GM21423 (cell line): ENCODE data around the gene C2CD5.
A peak's percentile ranks its signal among the peaks of the same experiment; 100 is the strongest.
"Not testable (repeated sequence)": the region's sequence is repeated elsewhere in the genome, so short reads cannot be mapped to it uniquely, and the experiment has no call there.

ENCODE experiments used
- ATAC-seq: cut with Tn5 transposase; IDR thresholded peaks from one replicate; pipeline ENCODE4 v1.9.1; 2021; ENCODE audit warnings: mild to moderate bottlenecking, moderate library complexity; ENCODE audit not compliant: unreplicated experiment

Gene C2CD5, protein sequence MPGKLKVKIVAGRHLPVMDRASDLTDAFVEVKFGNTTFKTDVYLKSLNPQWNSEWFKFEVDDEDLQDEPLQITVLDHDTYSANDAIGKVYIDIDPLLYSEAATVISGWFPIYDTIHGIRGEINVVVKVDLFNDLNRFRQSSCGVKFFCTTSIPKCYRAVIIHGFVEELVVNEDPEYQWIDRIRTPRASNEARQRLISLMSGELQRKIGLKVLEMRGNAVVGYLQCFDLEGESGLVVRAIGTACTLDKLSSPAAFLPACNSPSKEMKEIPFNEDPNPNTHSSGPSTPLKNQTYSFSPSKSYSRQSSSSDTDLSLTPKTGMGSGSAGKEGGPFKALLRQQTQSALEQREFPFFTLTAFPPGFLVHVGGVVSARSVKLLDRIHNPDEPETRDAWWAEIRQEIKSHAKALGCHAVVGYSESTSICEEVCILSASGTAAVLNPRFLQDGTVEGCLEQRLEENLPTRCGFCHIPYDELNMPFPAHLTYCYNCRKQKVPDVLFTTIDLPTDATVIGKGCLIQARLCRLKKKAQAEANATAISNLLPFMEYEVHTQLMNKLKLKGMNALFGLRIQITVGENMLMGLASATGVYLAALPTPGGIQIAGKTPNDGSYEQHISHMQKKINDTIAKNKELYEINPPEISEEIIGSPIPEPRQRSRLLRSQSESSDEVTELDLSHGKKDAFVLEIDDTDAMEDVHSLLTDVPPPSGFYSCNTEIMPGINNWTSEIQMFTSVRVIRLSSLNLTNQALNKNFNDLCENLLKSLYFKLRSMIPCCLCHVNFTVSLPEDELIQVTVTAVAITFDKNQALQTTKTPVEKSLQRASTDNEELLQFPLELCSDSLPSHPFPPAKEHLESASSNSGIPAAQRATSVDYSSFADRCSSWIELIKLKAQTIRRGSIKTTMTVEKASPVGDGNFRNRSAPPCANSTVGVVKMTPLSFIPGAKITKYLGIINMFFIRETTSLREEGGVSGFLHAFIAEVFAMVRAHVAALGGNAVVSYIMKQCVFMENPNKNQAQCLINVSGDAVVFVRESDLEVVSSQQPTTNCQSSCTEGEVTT

DNA sequence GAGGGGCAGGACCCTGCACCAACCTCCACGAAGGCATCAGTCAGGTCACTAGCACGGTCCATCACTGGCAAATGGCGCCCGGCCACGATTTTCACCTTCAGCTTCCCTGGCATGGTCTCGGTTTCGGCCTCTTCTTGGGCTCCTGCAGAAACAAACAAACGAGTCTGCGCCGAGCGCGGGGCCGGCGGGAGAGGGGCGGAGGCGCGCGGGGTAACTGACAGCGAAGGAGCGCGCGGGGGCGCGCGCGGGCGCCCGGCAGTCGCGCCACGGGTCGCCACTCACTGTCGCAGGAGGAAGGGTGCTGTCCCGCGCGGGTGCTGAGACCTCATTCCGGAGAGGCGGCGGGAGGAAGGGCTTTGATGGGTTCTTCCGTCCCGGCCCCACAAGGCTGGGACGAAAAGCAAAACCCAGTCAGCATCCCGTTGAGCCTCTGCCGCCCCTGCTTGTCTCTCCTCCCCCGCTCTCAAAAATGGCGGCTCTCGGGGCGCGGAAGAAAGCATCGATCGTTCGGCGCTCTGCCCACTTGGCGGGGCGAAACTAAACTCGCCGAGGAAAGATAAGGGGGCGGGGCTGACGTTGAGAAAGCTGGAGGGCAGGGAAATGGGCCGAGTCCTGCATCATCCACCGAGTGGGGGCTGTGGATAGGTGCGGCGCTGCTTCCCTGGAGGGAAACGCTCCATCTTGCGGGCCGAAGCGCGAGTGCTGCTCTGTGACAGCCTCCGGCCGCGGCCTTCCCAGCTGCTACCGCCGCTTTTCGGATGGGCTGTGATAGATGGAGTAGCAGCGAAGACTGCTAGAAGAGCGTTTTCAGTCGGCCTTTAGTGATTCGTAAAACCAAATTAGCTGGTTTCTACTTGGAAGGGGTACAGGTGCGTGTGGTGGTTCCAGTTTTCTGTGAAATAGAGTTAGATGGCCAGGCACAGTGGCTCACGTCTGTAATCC lies at the start of gene C2CD5:
TSS of gene C2CD5 (minus strand) at position 505 of the 942 bp plus-strand sequence. CDS start at position 113, 392 bp downstream.
- ATAC-seq = peak; percentile 73

DNA sequence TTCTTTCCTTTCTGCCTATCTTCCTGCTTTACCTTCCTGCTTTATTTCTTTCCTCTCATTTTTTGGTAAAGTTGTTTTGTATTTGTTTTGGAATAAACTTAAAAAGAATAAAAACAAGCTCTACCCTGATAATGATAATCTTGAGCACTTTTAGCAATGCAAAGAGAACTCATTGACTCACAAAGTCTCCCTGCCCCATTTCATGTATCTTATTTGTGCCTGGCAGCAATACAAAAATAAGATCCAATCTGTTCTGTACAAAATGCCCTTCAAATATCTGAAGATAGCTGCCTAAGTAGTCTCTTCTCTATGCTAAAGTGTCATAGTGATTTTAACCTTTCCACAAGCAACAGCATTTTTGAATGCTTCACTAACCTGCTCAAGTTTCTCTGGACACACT lies 49.5 kb upstream of the C2CD5 start:
- no peak for ATAC-seq

DNA sequence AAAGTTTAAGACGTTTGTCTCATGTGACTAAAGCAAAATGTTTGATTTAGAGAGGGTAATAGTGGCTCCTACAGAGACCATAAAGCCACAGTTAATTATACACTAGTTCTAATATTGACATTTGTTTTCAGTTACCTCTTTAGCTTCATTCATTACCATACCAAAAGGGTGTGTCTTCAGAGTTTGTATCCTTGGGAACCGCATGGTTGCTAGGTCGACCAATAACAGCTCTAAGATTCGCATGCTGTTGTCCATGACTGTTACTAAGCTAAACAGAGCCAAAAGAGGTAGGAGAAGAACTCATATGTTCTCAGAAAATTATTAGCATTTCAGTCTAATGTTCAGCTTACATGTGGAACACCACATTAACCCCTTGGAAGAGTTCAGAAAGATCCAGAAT lies 44.5 kb upstream of the C2CD5 start:
- no peak for ATAC-seq

DNA sequence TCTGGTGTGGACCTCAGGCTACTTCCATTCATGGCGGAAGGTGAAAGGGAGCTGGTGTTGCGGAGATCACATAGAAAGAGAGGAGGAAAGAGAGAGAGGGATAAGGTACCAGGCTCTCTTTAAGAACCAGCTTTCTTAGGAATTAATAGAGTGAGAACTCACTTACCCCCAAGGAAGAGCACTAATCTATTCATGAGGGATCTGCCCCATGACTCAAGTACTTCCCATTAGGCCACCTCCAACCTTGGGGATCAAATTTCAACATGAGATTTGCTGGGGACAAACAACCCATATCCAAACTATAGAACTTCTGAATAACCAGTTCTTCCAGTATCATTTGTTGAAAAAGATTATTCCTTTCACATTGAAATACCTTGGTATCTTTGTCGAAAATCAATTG lies 34.0 kb upstream of the C2CD5 start:
- no peak for ATAC-seq

DNA sequence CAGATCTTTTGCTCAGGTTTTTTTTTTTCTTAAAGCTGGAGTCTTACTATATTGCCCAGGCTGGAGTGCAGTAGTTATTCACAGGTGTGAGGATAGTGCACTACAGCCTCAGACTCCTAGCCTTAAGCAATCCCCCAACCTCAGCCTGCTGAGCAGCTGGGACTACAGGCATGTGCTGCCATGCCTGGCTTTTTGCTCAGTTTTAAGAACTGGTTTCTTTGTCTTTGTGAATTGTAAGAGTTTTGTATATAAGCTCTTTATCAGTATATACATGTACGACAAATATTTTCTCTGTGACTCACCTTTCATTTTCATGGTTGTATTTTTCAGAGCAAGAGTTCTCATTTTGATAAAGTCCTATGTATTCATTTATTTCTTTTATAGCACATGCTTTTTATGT lies 33.3 kb upstream of the C2CD5 start:
- no peak for ATAC-seq

DNA sequence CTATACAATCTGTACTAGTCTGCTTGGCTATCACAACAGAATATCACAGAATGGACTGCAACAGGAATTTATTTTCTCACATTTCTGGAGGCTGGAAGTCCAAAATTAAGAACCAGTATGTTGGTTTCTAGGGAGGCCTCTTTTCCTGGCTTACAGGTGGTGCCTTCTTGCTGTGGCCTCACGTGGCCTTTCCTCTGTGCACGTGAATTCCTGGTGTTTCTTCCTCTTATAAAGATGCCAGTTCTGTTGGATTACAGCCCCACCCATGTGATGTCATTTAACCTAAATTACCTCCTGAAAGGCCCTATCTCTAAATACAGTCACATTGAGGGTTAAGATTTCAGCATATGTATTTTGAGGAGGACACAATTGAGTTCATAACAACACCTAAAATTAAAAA lies 32.1 kb upstream of the C2CD5 start:
- no peak for ATAC-seq

DNA sequence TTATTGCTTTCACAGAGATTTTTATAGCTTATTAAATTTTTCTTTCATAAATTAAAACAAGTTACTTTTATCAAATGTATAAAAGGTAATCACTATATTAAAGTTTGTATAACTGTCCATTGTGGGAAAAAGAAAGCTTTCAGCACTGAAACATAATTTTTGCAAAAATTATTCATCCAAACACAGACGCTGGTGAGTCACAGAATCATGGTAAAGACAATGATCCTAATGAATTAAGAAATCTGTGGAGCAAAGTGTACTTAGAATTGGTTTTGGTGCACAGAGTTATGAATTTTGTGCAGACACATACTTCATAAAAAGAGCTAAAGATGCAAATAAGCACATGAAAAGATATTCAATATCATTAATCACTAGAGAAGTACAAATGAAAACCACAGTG lies 31.7 kb upstream of the C2CD5 start:
- ATAC-seq = no peak

DNA sequence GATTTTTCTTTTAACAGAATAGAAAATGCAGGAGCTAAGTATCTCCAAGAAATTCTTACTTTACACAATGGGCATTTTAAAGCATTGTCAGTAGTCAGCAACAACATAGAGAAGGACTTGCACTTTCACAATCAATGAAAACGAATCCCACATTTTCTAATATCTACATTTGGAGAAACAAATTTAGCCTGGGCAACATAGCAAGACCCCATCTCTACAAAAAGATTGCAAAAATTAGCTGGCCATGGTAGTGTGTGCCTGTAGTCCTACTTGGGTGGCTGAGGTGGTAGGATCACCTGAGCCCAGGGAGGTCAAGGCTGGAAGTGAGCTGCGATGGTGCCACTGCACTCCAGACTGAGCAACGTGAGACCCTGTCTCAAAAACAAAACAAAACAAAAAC lies 30.6 kb upstream of the C2CD5 start:
- no peak for ATAC-seq

DNA sequence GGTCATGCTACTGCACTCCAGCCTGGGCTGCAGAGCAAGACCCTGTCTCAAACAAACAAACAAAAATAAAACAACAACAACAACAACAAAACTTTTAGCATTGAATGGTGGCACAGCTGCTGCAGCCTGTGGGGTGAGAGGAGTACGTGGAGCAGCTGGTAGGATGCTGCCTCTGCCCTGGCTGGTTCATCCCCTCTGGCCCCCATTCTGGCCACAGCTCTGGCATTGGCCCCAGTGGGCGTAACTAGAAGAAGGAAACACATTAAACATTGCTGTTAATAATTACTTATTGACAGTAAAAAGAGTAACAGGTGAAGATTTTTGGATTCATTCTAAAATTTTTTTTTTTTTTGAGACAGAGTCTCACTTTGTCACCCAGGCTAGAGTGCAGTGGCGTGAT lies 28.8 kb upstream of the C2CD5 start:
- peak; percentile 59 for ATAC-seq

DNA sequence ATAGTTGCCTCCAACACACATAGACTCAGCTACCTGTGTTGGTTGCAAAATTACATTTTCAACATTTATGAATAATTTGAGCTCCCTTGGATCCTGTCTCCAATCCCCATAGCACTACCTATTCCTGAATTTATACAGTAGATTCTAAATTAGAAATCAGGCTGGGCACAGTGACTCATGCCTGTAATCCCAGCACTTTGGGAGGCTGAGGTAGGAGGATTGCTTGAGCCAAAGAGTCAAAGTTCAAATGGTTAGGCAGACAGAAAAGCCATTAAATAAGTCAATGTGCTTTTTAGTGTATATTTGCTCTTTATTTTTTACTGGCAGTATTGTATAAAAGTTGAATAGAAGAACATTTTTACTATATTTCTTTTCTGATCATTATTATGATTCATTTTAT lies 24.9 kb upstream of the C2CD5 start:
- no peak for ATAC-seq

DNA sequence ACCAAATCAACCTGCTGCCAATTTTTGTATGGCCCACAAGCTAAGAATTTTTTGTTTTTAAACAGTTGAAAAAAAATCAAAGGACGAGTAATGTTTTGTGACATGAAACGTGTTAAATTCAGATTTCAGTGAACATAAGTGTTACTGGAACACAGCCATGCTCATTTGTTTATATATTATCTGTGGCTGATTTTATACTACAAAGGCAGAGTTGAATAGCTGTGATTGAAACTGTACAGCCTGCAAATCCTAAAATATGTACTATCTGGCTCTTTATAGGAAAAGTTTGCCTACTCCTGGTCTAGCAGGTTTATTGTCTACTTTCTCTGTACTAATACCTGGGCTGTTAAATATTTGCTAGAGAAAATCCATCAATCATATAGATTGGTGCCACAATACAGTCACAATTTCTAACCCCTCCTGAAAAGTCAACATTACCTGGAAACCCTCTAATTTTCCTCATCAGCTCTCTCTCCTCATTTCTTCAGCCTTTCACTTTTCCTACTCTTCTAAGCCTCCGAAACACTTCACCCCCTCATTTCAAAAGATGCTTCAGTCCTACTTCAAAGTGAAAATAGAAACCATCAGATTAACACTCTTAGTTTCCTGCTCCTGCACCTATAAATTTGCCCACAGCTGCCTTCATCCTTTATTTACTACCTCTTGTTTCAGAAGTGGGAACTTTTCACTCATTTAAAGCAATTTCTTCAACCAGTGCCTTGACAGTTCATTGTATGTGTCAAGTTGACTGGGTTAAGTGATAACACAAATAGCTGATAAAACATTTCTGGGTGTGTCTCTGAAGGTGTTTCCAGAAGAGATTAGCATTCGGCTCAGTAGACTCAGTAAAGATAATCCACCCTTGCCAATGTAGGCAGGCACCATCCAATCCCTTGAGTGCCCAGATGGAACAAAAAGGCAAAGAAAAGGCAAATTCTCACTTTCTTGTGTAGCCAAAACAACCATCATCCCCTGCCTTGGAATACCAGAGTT lies 18.0 kb upstream of the C2CD5 start:
- ATAC-seq = no peak

DNA sequence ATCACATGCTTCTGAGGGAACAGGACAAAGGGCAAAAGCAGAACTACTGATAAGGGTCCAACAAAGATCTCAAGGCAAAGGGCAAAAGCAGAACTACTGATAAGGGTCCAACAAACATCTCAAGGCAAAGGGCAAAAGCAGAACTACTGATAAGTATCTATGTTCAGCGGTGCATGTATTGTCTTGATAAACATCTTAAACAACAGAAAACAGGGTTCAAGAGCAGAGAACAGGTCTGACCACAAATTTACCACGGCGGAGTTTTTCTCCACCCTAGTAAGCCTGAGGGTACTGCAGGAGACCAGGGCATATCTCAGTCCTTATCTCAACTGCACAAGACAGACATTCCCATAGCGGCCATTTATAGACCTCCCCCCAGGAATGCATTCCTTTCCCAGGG lies 10.4 kb upstream of the C2CD5 start:
- not testable (repeated sequence) for ATAC-seq

DNA sequence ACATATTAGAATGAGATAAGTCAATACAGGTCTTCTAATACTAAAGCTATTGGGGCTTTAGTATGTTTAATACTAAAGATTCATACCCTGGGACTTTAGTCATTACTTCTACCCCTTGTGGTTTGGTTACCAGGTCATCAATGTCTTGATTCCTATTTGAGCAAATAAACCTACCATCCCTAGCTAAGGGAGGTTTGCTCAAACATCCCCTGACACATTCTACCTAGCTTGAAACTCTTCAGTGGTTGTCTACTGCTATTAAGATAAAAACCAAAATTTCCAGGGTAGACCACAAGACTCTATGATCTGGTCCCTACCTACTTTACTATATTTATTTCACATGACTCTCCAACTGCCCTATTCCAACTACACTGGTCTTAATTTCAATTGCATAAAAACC lies 7.3 kb upstream of the C2CD5 start:
- no peak for ATAC-seq

DNA sequence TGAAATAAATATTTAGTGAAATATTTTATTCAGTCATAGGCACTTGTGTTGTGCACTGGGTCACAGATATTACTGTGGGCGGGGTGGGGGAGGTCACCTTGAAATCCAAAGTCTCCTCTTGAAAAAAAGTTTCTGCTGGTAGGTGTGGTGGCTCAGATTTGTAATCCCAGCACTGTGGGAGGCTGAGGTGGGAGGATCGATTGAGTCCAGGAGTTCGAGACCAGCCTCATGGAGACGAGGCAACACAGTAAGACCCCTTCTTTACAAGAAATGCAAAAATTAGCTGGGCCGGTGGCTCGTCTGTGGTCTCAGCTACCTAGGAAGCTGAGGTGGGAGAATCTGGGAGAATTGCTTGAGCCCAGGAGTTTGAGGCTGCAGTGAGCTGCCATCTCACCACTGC lies 913 bp upstream of the C2CD5 start:
- no peak for ATAC-seq

DNA sequence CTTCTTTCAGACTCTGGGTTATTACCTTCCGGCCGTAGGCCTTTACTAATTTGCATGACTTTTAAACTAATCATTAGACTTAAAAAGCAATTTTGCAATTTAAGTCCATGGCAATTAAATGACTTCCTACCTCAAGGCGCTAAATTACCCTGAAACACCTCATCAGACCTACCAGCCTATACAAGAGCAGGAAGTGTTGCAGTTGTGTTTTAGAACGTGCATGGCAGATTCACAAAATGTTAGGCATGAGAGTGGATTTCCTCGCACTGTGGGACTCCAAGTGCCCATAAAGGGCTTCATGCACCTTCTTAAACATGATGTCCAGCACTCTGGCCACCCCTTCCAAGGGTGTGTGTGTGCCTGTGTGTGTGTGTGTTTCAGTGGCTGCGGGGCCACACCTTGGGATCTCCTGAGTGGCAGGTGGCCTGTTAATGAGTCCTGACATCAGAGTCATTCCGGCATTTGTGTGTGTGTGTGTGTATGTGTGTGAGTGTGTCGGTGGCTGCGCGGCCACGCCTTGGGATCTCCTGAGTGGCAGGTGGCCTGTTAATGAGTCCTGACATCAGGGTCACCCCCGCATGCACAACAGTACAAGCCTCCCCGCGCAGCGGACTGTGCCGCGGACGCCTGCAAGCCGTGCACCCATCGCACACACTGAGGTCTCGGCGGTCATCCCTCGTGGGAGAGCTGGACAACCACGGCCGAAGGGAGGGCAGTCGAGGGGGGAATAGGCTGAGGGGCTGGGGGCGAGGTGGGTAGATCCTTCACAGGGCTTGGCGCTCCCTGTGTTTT lies 900 bp downstream of the C2CD5 start:
- peak; percentile 47 for ATAC-seq

DNA sequence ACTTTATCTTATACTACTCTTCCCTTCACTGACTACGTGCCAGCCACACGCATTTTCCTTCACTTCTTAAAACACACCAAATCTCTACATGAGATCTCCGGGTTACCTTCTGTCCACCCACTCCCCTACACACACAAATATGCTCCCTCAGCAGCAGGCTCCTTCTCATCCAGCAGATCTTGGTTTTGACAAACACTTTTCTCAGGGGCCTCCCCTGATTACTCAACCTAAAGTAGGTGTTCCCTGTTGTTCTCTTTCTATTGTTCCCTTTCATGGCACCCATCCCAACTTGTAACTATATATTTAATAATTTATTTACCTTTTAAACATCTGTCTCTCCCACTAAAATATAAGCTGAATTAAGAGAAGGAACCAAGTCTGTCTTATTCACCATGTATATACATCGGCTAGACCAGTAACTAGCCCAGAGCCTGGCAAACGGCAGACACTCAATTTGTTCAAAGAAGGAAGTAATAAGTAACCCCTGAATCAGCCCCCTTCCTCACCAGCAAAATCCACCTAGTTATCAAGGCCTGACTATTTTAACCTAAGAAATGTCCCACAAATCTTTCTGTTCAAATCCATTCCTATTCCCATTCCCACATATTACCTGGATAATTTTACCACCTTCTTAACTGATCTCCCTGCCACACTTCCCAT lies 2.7 kb downstream of the C2CD5 start:
- no peak for ATAC-seq

DNA sequence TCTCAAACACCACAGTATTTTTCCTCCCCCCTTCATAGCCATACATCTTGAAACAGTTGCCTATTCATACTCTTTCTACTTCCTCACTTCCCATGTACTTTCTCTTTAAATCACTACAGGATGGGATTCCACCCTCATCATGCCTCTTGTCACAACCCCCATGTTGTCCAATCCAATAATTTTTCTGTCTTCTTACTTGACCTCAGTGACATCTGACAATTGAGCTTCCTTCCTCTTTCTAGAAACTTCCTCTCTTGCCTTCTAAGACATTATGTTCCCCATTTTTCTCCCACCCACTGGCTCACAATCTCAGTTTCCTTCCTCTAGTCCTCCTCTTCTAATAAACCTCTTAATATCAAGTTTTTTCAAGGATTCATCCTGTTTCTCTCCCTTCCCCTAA lies 5.3 kb downstream of the C2CD5 start:
- no peak for ATAC-seq

DNA sequence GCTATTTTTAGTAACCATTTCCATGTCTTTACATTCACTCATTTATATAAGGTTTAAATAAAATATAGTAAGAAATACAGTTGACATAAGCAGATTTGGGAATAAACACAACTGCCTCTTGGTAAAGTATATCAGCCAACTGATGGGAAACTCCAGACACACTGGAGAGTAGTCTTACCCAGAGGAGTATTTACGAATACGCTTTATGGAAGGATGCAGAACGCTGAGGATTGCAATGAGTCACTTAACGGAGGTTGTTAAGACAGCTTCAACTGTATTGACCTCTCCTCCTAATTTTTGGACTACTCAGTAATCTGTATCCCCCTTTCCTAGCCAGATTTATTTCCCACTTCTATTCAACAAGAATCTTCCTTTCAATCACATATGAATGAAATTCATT lies 6.0 kb downstream of the C2CD5 start:
- no peak for ATAC-seq
